Measurements from ENCODE around the gene PFKFB2.

DNA sequence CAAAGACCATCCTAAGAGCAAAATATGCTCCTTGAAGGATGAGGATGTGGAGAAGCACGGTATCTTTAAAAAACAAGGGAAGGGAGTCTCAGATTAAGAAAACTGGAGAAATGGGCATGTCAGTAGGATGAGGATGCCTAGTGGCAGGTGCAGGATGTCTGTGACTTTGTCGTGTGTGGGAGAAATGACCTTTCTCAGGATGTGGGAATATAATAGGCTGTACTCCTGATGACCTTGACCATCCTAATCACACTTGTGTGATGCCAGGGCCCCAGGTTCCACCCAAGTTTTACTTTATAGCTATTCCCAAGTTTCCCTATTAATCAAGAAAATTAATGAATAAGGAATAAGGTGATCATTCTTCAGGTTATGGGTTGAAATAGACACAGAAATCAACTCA, 33.4 kb upstream of the PFKFB2 start:
- TF ChIP-seq, protein P1, sequence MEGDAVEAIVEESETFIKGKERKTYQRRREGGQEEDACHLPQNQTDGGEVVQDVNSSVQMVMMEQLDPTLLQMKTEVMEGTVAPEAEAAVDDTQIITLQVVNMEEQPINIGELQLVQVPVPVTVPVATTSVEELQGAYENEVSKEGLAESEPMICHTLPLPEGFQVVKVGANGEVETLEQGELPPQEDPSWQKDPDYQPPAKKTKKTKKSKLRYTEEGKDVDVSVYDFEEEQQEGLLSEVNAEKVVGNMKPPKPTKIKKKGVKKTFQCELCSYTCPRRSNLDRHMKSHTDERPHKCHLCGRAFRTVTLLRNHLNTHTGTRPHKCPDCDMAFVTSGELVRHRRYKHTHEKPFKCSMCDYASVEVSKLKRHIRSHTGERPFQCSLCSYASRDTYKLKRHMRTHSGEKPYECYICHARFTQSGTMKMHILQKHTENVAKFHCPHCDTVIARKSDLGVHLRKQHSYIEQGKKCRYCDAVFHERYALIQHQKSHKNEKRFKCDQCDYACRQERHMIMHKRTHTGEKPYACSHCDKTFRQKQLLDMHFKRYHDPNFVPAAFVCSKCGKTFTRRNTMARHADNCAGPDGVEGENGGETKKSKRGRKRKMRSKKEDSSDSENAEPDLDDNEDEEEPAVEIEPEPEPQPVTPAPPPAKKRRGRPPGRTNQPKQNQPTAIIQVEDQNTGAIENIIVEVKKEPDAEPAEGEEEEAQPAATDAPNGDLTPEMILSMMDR (conservative IDR thresholded peaks at IDR 0.05) = no peak
- TF ChIP-seq ZFX (IDR thresholded peaks at IDR 0.05) = no peak

Measured in C4-2B (cell line).